Measurements from ENCODE around the gene TTYH3. TPM values are rescaled to one million over a fixed set of nuclear protein-coding genes. Genes with fewer than 3 reads are reported as not detected.
"Not testable (repeated sequence)": the region's sequence is repeated elsewhere in the genome, so short reads cannot be mapped to it uniquely, and the experiment has no call there.

The TTYH3 gene
- polyA plus RNA-seq, 5 donors: 76.5 to 169 (median 109) TPM

DNA sequence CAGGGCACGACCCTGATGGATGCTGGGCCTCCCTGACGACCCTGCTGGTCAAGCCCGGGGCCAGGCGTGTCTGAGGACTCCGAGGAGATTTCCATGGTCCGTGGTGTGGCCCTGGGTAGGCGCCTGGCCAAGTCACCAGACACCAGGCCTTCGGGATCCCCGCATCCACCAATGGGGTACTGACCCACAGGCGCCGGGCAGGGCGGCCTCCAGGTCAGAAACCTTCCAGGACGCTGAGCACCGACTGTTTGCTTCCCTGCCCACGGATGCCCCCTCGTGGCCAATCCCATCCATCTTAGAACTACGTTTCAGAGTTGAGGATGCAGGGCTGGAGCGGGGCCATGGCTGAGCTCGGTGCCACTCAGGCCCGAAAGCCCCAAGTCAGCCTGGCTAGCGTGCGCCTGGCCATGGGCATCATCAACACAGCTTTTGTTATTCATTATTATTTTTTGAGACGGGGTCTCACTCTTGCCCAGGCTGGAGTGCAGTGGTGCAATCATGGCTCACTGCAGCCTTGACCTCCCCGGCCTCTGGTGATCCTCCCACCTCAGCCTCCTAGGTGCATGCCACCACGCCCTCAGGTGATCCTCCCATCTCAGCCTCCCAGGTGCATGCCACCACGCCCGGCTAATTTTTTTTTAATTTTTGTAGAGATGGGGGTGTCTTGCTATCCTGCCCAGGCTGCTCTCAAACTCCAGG, 49.2 kb downstream of the TTYH3 start:
- DNase-seq: no peak

DNA sequence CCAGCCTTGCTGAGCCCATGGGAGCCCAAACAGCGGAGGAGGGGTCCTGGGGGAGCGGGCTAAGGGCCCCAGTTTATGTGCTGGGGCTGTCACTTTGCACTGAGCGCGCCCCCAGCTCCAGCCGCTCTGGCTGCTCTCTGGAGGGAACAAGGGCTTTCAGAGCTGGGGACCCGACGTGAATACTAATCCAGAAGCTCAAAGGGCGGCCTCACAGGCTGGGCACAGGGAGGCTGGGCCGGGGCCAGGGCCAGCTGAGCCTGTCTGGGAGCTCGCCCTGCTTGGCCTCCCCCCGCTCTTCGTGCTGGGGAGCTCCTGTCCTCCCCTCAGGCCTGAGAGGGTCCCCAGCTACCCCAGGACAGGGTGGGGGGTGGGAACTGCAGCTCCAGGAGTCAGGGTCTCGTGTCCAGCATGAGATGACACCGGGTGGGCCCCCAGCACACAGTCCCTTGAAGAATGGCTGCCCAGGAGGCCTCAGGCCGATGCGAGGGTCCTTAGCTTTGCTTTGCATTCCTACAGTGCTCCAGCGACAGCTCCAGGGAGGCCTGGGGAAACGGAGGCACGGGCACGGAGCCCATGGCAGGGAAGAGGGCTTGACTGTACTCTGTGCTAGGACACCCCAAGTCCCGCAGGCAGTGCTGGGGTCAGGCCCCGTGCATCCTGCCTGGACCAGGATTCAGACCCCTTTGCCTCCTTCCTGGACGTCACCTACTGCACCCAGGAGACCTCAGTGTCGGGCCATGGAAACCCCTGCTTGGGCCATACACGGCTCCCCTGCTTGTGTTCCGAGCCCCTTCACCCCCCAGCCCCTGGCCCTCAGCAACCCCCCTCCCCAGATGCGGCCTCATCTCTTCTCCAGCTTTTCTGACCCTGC, 50.4 kb downstream of the TTYH3 start:
- DNase-seq: no peak

DNA sequence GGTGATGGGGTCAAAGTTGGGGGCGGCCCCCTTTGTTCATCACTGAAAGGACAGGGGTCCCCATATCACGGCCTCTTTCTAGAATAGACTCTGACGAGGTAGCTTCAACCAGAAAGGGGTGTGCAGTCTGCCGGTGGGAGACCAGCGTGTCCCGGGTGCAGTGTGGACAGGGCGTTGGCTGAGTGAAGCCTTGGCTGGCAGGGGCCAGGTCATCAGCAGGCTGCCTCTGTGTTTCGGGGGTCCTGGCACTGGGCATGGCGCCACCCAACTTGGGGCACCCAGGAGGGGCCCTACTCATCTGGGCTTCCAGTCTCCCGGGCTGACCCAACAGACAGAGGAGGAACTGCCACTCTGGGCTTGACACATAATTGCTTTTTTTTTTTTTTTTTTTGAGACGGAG, 52.7 kb downstream of the TTYH3 start:
- DNase-seq: no peak

DNA sequence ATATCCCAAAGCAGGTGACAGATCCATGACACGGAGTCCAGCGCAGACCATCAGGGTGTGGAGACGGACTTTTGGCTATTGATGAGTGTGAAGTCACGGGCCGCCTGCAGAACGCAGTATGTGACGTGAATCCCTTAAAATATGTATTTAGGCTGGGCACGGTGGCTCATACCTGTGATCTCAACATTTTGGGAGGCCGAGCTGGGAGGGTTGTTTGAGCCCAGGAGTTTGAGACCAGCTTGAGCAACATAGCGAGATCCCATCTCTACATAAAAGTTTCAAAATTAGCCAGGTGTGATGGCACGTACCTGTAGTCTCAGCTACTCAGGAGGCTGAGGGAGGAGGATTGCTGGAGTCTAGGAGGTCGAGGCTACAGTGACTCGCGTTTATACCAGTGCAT, 54.3 kb downstream of the TTYH3 start:
- DNase-seq: no peak

DNA sequence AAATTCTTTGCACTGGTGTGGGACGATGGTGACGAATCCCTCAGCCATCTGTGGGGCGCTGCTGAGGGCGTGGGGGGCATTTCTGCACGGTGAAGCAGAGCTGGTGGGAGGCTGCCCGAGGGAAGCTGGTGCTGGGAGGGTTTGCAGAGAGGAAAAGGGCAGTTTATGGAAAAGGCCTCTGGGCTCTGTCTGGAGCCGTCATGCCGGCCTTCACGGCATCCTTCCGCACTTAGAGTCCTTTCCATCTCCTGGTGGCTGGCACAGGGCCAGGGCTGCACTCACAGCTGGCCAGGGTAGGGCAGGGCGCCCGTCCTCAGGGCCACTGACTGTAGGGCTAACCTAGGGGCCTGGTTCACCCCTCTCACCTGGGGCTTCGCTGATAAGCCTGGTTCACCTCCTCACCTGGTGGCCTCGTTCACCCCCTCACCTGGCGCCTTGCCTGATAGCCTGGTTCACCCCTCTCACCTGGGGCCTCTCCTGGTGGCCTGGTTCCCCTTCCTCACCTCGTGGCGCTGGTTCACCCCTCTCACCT, 55.6 kb downstream of the TTYH3 start:
- DNase-seq: no peak

DNA sequence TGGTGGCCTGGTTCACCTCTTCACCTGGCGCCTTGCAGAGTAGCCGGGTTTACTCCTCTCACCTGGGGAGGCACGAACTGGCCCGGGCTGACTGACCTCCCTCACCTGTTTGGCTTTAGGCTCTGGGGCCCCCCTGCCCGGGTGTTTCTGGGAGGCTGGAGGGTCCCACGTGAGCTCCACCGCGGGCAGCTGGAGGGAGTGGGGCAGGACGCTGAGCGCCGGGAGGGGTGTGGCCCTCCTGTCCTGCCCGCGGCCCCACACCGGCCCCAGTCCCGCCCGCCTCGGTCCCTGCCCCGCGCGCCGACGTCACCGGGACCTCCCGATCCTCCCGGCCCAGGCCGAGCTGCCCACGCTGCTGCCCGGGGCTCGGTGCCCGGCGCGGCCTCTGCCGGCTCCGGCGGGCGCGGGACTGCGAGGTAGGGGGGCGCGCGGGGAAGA, 56.1 kb downstream of the TTYH3 start, which contains the start of gene AMZ1:
AMZ1 (plus strand) TSS at position 322 of the 438 bp plus-strand sequence. CDS start 12,250 bp downstream, outside the sequence.
- DNase-seq: no peak

DNA sequence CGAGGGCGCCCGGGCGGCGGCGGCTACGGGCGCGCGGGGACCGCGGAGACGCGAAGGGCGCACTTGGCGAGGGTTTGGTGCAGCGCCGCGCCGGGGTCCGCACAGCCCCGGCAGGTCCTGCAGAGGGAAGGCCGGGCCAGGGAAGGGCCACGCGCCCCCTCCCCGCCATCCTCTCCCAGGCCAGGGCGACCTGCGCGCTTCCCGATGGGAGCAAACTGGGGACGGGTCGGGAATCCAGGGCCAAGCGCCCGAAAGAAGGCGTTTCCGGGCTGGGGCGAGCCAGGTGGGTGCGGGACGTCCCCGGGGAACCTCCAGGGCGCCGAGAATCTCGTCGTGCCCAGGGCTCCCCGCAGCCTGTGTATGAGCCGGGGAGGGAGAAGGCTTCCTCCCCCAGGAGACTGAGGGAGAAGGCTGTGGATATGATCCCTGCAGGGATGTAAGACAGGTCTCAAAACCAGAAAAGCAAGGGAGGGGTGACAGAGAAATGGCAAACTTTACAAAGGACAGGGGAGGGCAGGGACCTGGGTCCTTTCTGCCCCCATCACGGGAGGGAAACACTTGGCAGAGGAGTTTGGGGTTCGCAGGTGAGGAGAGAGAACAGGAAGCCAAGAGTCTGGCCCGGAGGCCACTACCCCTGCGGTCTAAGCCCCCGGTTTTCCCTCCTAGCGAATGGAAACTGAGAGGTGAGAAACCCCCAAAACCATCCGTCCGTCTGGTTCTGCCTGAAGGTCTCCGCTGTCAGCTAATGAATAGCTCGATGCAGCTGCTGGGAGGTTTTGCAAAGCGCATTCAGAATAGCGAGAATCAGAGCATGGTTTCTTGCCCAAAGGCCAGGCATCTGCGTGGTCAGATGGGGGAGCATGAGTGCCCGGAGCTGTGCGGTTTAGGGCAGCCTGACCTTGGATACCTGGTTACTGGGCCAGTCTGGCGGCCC, 56.9 kb downstream of the TTYH3 start:
- no peak for DNase-seq

DNA sequence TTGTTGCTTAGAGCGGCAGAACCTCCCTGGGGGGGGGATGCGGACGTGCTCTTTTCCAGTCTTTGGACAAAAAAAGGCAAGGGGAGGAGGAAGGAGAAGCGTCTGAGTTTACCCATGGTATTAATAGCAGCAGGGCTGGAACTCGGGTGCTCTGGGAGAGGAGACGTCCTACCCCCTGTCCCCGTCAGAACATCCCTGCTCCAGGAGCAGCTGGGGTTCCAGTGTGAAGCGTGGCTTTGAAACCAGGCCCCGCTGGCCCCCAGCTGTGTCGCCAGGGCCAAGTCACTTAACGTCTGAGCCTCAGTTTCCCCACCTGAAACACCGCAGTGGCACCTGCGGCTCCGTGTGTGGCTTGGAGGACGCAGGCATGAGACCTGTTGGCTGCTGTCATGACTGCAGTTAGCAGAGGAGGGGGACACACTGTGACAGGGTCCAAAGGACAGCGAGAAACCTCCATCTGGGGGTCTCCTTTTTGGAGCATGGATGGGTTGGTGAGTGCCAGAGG, 57.6 kb downstream of the TTYH3 start:
- no peak for DNase-seq

DNA sequence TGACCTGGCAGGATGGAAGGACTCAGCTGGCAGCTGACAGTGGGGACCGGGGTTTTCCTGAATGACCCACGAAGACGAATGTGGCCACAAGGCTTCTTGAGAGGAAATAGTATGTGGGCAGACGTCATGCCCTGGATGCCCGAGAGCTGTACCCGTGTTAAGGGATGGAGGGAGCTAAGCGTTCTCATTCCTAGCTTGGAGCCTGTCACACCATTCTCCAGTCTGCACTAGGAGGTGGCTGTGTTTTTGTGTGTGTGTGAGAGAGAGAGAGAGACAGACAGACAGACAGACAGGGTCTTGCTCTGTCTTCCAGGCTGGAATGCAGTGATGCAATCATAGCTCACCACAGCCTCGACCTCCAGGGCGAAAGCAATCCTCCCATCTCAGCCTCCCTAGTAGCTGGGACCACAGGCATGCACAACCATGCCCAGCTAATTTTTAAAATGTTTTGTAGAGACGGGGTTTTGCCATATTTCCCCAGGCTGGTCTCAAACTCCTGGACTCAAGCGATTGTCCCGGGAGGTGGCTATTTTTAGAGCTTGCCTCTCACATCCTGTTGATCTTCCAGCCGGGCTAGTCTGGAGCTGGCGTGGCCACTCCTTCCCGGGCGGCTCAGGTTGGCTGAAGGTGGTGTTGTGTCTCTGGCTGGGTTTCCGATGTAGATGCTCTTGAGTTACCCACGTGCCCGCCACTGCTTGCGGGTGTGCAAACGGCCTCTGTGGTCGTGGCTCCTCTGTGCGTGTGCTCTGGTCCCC, 58.3 kb downstream of the TTYH3 start:
- DNase-seq: no peak

DNA sequence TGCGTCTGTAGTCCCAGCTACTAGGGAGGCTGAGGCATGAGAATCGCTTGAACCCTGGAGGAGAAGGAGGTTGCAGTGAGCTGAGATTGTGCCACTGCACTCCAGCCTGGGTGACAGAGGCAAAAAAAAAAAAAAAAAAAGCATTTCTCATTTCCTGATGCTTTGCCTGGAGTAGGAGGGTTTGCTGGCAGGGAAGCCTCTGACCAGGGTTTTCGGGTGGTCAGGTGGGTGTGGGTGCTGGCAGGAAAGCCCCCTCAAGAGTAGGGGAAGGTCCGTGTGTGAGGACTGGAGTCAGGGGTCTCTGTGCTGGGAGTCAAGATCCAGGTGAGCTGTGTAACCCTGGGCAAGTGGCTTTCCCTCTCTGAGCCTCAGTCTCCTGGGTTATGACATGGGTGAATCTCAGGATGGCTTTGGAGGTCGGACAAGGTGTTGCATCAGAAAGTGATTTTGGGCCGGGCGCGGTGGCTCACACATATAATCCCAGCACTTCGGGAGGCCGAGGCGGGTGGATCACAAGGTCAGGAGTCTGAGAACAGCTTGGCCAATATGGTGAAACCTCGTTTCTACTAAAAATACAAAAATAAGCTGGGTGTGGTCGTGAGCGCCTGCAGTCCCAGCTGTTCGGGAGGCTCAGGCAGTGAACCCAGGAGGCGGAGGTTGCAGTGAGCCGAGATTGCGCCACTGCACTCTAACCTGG, 59.4 kb downstream of the TTYH3 start:
- no peak for DNase-seq

DNA sequence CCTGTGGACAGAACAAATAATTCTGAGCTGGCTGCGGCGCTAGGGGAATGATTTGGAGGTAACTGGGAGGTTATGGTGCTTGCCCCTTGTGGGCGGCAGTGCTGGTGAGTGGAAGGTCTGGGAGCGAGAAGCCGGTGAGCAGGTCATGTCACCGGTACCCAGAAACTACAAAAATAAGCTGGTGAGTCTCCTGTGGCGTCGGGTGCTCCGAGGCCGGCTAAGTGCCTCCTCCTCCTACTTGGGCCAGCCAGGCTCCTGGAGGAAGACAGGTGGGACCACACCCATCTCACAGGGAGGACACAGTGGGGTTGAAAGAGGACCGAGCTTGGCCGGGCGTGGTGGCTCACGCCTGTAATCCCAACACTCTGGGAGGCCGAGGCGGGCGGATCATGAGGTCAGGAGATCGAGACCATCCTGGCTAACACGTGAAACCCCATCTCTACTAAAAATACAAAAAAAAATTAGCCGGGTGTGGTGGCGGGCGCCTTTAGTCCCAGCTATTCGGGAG, 60.2 kb downstream of the TTYH3 start:
- DNase-seq: not testable (repeated sequence)

DNA sequence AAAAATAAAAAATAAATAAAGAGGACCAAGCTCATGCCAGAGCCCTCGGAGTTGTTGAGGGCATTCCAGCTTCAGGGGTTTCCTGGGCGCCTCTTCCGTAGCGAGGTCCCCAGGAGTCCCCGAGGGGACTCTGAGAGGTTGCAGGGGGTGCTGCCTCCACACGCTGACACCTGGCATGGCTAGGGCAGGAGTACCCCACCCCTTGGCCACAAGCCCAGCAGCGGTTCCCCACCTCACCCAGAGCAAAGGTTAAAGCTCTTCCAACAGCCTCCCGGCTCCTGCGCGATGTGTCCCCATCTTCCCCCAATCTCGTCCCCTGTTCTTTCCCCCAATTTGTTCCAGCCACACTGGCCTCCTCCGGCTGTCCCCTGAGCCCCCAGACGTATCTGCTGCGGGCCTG, 60.8 kb downstream of the TTYH3 start:
- DNase-seq: no peak

DNA sequence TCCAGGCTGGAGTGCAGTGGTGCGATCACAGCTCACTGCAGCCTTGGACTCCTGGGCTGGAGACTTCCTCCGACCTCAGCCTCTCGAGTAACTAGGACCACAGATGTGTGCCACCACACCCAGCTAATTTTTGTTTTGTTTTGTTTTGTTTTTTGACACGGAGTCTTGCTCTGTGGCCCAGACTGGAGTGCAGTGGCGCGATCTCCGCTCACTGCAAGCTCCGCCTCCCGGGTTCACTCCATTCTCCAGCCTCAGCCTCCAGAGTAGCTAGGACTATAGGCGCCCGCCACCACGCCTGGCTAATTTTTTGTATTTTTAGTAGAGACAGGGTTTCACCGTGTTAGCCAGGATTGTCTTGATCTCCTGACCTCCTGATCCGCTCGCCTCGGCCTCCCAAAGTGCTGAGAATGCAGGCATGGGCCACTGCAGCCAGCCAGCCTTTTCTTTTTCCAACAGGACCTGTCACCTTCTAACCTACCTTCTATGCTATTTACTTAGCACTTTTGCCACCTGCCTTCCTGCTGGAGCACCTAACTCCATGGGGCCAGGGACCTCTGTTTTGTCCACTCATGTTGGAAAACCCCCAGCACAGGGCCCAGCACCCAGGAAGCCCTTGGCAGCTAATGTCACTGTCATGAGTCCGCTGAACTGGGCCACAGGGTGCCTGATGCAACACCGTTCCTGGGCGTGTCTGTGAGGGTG, 61.8 kb downstream of the TTYH3 start:
- DNase-seq: not testable (repeated sequence)

DNA sequence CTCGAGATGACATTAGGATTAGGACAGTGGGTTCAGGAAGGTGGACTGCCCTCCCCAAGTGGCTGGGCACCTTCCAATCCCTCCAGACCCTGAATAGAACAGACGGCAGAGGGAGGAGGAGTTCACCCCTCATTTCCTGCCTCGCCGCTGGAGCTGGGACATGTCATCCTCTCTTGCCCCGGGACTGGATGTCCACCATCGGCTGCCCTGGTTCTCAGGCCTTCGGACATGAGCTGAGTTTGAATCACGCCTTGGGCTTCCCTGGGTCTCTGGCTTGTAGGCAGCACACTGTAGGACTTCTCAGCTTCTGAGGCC, 62.3 kb downstream of the TTYH3 start:
- not testable (repeated sequence) for DNase-seq

DNA sequence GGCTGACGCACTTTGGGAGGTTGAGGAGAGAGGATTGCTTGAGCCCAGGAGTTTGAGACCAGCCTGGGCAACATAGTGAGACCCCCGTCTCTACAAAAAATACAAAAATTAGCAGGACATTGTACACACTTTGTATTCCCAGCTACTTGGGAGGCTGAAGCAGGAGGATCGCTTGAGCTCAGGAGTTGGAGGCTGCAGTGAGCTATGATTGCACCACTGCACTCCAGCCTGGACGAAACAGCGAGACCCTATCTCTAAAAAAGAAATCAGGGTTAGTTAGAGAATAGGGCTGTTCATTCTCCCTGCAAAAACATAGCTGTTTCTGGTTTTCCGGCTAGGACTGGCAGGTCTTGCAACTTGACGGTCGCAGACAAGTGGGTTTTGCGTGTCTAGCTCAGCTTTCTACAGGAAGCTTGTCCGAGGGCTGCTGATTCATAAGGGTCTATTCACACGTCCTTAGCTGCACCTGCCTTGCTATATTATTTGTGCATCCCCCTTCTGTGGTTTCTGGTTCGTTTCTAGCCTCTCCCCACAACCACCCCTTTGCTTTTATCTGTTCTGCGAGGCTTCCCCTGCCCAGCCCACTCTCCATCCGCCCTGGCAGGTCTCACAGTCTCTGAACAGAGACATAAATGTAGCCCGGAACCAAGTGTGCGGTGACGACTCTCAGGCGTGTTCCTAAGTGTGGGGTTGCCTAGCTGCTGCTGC, 66.9 kb downstream of the TTYH3 start:
- no peak for DNase-seq

DNA sequence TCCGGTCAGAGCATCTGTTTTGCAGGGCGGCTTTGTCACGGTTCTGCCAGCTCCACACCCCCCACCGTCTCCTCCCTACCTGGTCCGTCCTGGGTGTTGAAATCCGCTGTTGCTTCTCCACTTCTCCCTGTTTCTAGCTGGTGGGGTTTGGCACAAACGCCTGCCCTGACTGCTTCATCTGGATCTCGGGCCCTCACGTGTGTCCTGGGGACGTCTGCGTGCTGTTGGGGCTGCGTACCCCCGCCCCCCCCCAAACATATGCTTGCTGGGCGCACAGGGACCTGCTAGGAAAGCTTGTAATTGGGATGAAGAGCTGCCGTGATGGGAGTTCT, 67.5 kb downstream of the TTYH3 start:
- DNase-seq: no peak

DNA sequence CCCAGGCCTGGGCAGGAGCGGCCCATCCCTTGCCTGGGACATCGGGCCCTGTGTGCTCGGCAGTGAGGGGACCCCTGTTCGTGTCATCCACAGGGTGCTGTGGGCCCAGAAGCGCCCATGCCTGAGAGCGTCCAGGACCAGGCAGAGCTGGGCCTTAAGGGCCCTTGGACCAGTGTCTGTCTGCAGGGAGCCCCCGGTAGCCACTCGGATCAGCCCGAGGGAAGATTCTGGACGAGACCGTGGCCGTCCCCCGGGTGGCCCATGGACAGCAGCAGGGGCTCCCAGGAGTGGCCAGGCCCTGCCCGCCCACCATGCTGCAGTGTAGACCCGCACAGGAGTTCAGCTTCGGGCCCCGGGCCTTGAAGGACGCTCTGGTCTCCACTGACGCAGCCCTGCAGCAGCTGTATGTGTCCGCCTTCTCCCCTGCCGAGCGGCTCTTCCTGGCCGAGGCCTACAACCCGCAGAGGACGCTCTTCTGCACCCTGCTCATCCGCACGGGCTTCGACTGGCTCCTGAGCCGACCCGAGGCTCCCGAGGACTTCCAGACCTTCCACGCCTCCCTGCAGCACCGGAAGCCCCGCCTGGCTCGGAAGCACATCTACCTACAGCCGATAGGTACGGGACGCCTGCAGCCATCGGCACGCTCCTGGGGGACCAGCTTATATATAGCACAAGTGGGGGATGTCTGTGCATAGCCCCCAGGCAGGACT, 68.5 kb downstream of the TTYH3 start:
- DNase-seq: no peak

DNA sequence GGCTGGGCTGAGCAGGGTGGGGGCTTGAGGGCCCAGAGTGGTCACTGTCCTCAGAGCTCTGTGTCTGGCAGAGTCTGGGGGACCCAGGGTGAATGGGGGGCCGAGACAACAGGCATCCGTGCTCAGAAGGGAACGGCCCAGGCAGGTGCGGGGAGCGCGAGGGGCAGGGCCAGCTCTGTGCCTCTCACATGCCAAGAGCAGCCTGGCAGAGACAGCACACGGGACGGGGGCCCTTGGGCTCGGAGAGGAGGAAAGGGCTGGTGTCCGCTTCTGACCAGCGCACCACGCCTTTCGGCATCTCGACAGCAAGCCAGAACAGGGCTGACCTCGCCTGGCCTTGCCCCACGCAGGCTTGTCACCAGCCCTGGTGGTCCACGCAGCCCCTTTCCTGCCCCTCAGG, 69.6 kb downstream of the TTYH3 start:
- no peak for DNase-seq
